OCI-LY1 (cell line): ENCODE results near the gene CHIT1.
A peak's percentile ranks its signal among the peaks of the same experiment; 100 is the strongest.

Source experiments
- H2AFZ ChIP-seq: fragments of 200-600 bp; sonication (generic), shearing (Covaris generic); 2 replicates; pipeline ENCODE4 v1.6.0; 2014; ENCODE audit warnings: antibody characterized with exemption, mild to moderate bottlenecking, low read length
- H3F3A ChIP-seq: fragments of 200-600 bp; sonication (generic), shearing (Covaris generic); 2 replicates; pipeline ENCODE4 v1.6.0; 2014; ENCODE audit warnings: mild to moderate bottlenecking, antibody characterized with exemption, low read length, moderate library complexity; ENCODE audit not compliant: insufficient read depth
- H3K27ac ChIP-seq: fragments of 200-600 bp; sonication (generic); 2 replicates; pipeline ENCODE4 v1.5.1; 2014; ENCODE audit warnings: low read length, mixed run types, mild to moderate bottlenecking, low read depth; ENCODE audit not compliant: poor library complexity, severe bottlenecking
- H3K27me3 ChIP-seq: fragments of 200-600 bp; sonication (generic); 2 replicates; pipeline ENCODE4 v1.6.0; 2014; ENCODE audit warnings: antibody characterized with exemption, mild to moderate bottlenecking, low read length, moderate library complexity; ENCODE audit not compliant: insufficient read depth
- H3K36me3 ChIP-seq: fragments of 200-600 bp; sonication (generic); 2 replicates; pipeline ENCODE4 v1.6.1; 2014; ENCODE audit warnings: mild to moderate bottlenecking, antibody characterized with exemption, low read length, moderate library complexity, mixed read lengths; ENCODE audit not compliant: insufficient read depth
- H3K4me1 ChIP-seq: fragments of 200-600 bp; sonication (generic); 2 replicates; pipeline ENCODE4 v1.5.1; 2014; ENCODE audit warnings: mild to moderate bottlenecking, low read length, moderate library complexity; ENCODE audit not compliant: insufficient read depth, severe bottlenecking
- H3K4me2 ChIP-seq: fragments of 200-600 bp; sonication (generic), shearing (Covaris generic); 2 replicates; pipeline ENCODE4 v1.6.1; 2014; ENCODE audit warnings: low read length
- H3K4me3 ChIP-seq: fragments of 200-600 bp; sonication (generic); 2 replicates; pipeline ENCODE4 v1.5.1; 2014; ENCODE audit warnings: low read length, low read depth, mild to moderate bottlenecking, mixed read lengths; ENCODE audit not compliant: poor library complexity, severe bottlenecking
- H3K79me2 ChIP-seq: fragments of 200-600 bp; shearing (Covaris generic); 2 replicates; pipeline ENCODE4 v1.6.1; 2016; ENCODE audit warnings: mixed run types, low read length, mixed read lengths; ENCODE audit not compliant: insufficient read depth
- H3K9ac ChIP-seq: fragments of 200-600 bp; sonication (generic), shearing (Covaris generic); 2 replicates; pipeline ENCODE4 v1.6.1; 2014; ENCODE audit warnings: mild to moderate bottlenecking, low read length, mixed read lengths
- H3K9me2 ChIP-seq: fragments of 200-600 bp; sonication (generic), shearing (Covaris generic); 2 replicates; pipeline ENCODE4 v1.6.1; 2014; ENCODE audit warnings: low read depth, mild to moderate bottlenecking, low read length, mixed read lengths
- H3K9me3 ChIP-seq: fragments of 200-600 bp; shearing (Covaris generic); 2 replicates; pipeline ENCODE4 v1.6.1; 2014; ENCODE audit warnings: low read length, mixed read lengths
- H4K20me1 ChIP-seq: fragments of 200-600 bp; sonication (generic), shearing (Covaris generic); 2 replicates; pipeline ENCODE4 v1.6.0; 2016; ENCODE audit warnings: mild to moderate bottlenecking, low read length; ENCODE audit not compliant: insufficient read depth
- EZH2 ChIP-seq: fragments of 200-600 bp; sonication (generic), shearing (Covaris generic); IDR thresholded peaks from 2 replicates; pipeline ENCODE4 v1.8.0; 2017; ENCODE audit warnings: borderline replicate concordance, mixed run types, mild to moderate bottlenecking, antibody characterized with exemption, low read length, moderate library complexity, mixed read lengths
- TF ChIP-seq, protein P1 (sequence below): fragments of 200-600 bp; sonication (generic), shearing (Covaris generic); IDR thresholded peaks from 2 replicates; pipeline ENCODE4 v1.5.1; 2017; ENCODE audit warnings: mild to moderate bottlenecking, antibody characterized with exemption, low read length, moderate library complexity, mixed read lengths

The CHIT1 gene

GRCh38 chr1:203173011-203173555 is 56.4 kb downstream of the CHIT1 start:
- H3K4me1 ChIP-seq = no peaks in the 10 kb centered on the region
- no peaks in the 10 kb centered on the region for H3K9me3 ChIP-seq
- no peaks in the 10 kb centered on the region for H3F3A ChIP-seq
- no peaks in the 10 kb centered on the region for H3K9me2 ChIP-seq
- H3K36me3 ChIP-seq = no peaks in the 10 kb centered on the region
- no peak for TF ChIP-seq EZH2
- TF ChIP-seq, protein P1, sequence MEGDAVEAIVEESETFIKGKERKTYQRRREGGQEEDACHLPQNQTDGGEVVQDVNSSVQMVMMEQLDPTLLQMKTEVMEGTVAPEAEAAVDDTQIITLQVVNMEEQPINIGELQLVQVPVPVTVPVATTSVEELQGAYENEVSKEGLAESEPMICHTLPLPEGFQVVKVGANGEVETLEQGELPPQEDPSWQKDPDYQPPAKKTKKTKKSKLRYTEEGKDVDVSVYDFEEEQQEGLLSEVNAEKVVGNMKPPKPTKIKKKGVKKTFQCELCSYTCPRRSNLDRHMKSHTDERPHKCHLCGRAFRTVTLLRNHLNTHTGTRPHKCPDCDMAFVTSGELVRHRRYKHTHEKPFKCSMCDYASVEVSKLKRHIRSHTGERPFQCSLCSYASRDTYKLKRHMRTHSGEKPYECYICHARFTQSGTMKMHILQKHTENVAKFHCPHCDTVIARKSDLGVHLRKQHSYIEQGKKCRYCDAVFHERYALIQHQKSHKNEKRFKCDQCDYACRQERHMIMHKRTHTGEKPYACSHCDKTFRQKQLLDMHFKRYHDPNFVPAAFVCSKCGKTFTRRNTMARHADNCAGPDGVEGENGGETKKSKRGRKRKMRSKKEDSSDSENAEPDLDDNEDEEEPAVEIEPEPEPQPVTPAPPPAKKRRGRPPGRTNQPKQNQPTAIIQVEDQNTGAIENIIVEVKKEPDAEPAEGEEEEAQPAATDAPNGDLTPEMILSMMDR = no peak
- H3K27me3 ChIP-seq = no peaks in the 10 kb centered on the region
- H3K4me3 ChIP-seq = no peak overlapping the region
- H2AFZ ChIP-seq = no peak overlapping the region
- no peak overlapping the region for H3K4me2 ChIP-seq
- no peaks in the 10 kb centered on the region for H4K20me1 ChIP-seq
- no peak overlapping the region for H3K9ac ChIP-seq
- H3K79me2 ChIP-seq = no peaks in the 10 kb centered on the region
- H3K27ac ChIP-seq = no peak overlapping the region

GRCh38 chr1:203172184-203173010 is 57.1 kb downstream of the CHIT1 start:
- Histone ChIP-seq H3K4me3 (no peak overlapping the region), H3F3A (no peaks in the 10 kb centered on the region), H3K36me3 (no peaks in the 10 kb centered on the region), H3K9ac (no peak overlapping the region), H3K9me2 (no peaks in the 10 kb centered on the region), H3K27ac (no peak overlapping the region), H2AFZ (no peak overlapping the region), H4K20me1 (no peaks in the 10 kb centered on the region), H3K9me3 (no peaks in the 10 kb centered on the region), H3K4me2 (no peak overlapping the region), H3K79me2 (no peaks in the 10 kb centered on the region), H3K27me3 (0 out of 2 replicates have a peak, but pooled peaks cover 4% of the 10 kb centered on the region), H3K4me1 (no peaks in the 10 kb centered on the region)
- no peak for TF ChIP-seq EZH2
- TF ChIP-seq, protein P1 = peak; percentile 76

GRCh38 chr1:203171341-203172183 is 57.9 kb downstream of the CHIT1 start:
- Histone ChIP-seq H3K79me2 (no peaks in the 10 kb centered on the region), H3K4me1 (no peaks in the 10 kb centered on the region), H2AFZ (no peak overlapping the region), H3K4me3 (no peak overlapping the region), H3K9me3 (no peaks in the 10 kb centered on the region), H3K27me3 (0 out of 2 replicates have a peak, but pooled peaks cover 4% of the 10 kb centered on the region), H3K4me2 (no peak overlapping the region), H4K20me1 (no peaks in the 10 kb centered on the region), H3K9me2 (no peaks in the 10 kb centered on the region), H3K36me3 (no peaks in the 10 kb centered on the region), H3F3A (no peaks in the 10 kb centered on the region), H3K9ac (no peak overlapping the region), H3K27ac (no peak overlapping the region)
- TF ChIP-seq, protein P1 = no peak
- TF ChIP-seq EZH2 = no peak
